ACC112 (cell line): ENCODE measurements around the gene PSMC6.
"Not testable (repeated sequence)": the region's sequence is repeated elsewhere in the genome, so short reads cannot be mapped to it uniquely, and the experiment has no call there.

Source experiments
- H2AFZ ChIP-seq: fragments of 200-600 bp; sonication (generic); one replicate; pipeline ENCODE4 v1.6.0; 2017; ENCODE audit warnings: antibody characterized with exemption, low read length; ENCODE audit not compliant: unreplicated experiment
- H3K27ac ChIP-seq: fragments of 200-600 bp; sonication (generic); 2 replicates; pipeline ENCODE4 v1.5.1; 2014; ENCODE audit warnings: low read depth, mild to moderate bottlenecking, antibody characterized with exemption, low read length, moderate library complexity
- H3K27me3 ChIP-seq: fragments of 200-600 bp; sonication (generic); 2 replicates; pipeline ENCODE4 v1.6.1; 2014; ENCODE audit warnings: mild to moderate bottlenecking, antibody characterized with exemption, low read length, moderate library complexity, mixed read lengths; ENCODE audit not compliant: insufficient read depth
- H3K36me3 ChIP-seq: fragments of 200-600 bp; sonication (generic); 2 replicates; pipeline ENCODE4 v1.6.1; 2016; ENCODE audit warnings: mild to moderate bottlenecking, antibody characterized with exemption, low read length, moderate library complexity, mixed read lengths; ENCODE audit not compliant: insufficient read depth
- H3K4me1 ChIP-seq: fragments of 200-600 bp; sonication (generic); one replicate; pipeline ENCODE4 v1.6.1; 2016; ENCODE audit warnings: low read length, mixed read lengths; ENCODE audit not compliant: insufficient read depth, unreplicated experiment, control insufficient read depth
- H3K4me3 ChIP-seq: fragments of 200-600 bp; sonication (generic); 2 replicates; pipeline ENCODE4 v1.5.1; 2014; ENCODE audit warnings: mild to moderate bottlenecking, low read depth, low read length
- H3K79me2 ChIP-seq: fragments of 200-600 bp; sonication (generic); one replicate; pipeline ENCODE4 v1.6.0; 2016; ENCODE audit warnings: low read length; ENCODE audit not compliant: control insufficient read depth, unreplicated experiment, insufficient read depth

The PSMC6 gene

GRCh38 chr14:52716155-52716554 lies 9.2 kb downstream of the PSMC6 start:
- Histone ChIP-seq H3K27me3 (no peaks in the 10 kb centered on the region), H3K27ac (no peak overlapping the region), H3K4me1 (peaks cover 11% of the 10 kb centered on the region), H3K4me3 (no peak overlapping the region), H2AFZ (no peak overlapping the region), H3K79me2 (peaks cover 19% of the 10 kb centered on the region), H3K36me3 (peaks cover 72% of the 10 kb centered on the region)

GRCh38 chr14:52723514-52724359 lies 16.7 kb downstream of the PSMC6 start:
- H3K4me3 ChIP-seq: no peak overlapping the region
- no peaks in the 10 kb centered on the region for H3K4me1 ChIP-seq
- peaks cover 3% of the 10 kb centered on the region for H3K79me2 ChIP-seq
- peaks cover 71% of the 10 kb centered on the region for H3K36me3 ChIP-seq
- no peak overlapping the region for H2AFZ ChIP-seq
- no peaks in the 10 kb centered on the region for H3K27me3 ChIP-seq
- no peak overlapping the region for H3K27ac ChIP-seq

DNA sequence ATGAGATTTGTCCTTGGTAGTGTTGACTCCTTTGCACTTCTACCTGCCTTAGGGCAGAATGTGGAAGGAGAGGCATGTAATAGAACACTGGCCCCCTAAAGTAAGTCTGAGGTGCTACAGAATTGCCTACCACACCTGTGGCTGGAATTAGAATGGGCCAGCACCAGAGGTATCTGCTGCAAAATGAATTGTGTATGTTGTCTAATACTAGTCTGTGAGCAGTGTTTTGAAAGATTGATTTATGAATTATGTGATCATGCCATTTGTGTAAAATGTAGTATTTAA lies 17.3 kb downstream of the PSMC6 start:
- Histone ChIP-seq H3K79me2 (peaks cover 3% of the 10 kb centered on the region), H3K4me3 (no peak overlapping the region), H3K4me1 (no peaks in the 10 kb centered on the region), H3K36me3 (peaks cover 67% of the 10 kb centered on the region), H3K27ac (no peak overlapping the region), H3K27me3 (no peaks in the 10 kb centered on the region), H2AFZ (no peak overlapping the region)

DNA sequence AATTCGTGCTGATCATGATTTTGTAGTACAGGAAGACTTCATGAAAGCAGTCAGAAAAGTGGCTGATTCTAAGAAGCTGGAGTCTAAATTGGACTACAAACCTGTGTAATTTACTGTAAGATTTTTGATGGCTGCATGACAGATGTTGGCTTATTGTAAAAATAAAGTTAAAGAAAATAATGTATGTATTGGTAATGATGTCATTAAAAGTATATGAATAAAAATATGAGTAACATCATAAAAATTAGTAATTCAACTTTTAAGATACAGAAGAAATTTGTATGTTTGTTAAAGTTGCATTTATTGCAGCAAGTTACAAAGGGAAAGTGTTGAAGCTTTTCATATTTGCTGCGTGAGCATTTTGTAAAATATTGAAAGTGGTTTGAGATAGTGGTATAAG lies 20.5 kb downstream of the PSMC6 start:
- not testable (repeated sequence) for H3K4me3 ChIP-seq, H3K27ac ChIP-seq, H2AFZ ChIP-seq, H3K4me1 ChIP-seq, H3K27me3 ChIP-seq
- H3K79me2 ChIP-seq: peaks cover 23% of the 10 kb centered on the region
- peaks cover 42% of the 10 kb centered on the region for H3K36me3 ChIP-seq

DNA sequence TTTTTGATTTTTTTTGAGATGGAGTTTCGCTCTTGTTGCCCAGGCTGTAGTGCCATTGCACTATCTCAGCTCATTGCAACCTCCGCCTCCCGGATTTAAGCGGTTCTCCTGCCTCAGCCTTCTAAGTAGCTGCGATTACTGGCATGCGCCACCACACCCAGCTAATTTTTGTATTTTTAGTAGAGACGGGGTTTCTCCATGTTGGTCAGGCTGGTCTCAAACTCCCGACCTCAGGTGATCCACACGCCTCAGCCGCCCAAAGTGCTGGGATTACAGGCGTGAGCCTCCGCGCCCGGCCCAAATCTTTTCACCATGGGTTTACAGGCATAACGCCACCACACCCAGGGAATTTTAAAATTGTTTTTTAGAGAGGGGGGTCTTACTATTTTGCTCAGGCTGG lies 22.0 kb downstream of the PSMC6 start:
- H3K27me3 ChIP-seq, H3K4me3 ChIP-seq, H3K4me1 ChIP-seq, H2AFZ ChIP-seq: not testable (repeated sequence)
- Histone ChIP-seq H3K27ac (peak overlapping the region; percentile 73), H3K79me2 (peaks cover 31% of the 10 kb centered on the region), H3K36me3 (peaks cover 33% of the 10 kb centered on the region)

DNA sequence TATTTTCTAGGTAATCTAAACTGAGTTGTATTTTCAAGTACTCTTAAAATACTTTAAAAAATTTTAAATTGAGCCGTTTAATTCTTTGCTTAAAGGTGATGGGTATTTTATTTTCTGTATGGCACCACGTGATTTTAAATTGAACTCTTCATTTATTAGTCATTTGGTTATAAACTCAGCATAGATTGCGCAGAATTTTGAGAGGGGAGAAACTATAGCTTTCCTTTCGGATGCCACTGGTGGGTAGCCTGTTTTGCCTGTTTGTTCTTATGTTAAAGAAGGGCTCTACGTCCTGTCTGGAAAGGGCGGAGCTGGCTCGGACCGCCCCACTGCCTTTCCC lies 22.6 kb downstream of the PSMC6 start:
- Histone ChIP-seq H3K4me1 (no peaks in the 10 kb centered on the region), H3K4me3 (peak overlapping the region; percentile 97), H3K27ac (peak overlapping the region; percentile 73), H2AFZ (peak overlapping the region; percentile 21), H3K27me3 (no peaks in the 10 kb centered on the region), H3K36me3 (peaks cover 34% of the 10 kb centered on the region), H3K79me2 (peaks cover 31% of the 10 kb centered on the region)

GRCh38 chr14:52729925-52730708 lies 23.1 kb downstream of the PSMC6 start, which contains the start of gene STYX:
TSS of gene STYX (plus strand) at chr14:52730166. CDS start at chr14:52730475, 309 bp downstream.
- no peaks in the 10 kb centered on the region for H3K4me1 ChIP-seq
- peak within 1 kb of the TSS; percentile 74 for H2AFZ ChIP-seq
- H3K79me2 ChIP-seq: peaks cover 33% of the 10 kb centered on the region
- peak within 1 kb of the TSS; percentile 73 for H3K27ac ChIP-seq
- peaks cover 33% of the 10 kb centered on the region for H3K36me3 ChIP-seq
- H3K4me3 ChIP-seq: peak within 1 kb of the TSS; percentile 97
- H3K27me3 ChIP-seq: no peaks in the 10 kb centered on the region

DNA sequence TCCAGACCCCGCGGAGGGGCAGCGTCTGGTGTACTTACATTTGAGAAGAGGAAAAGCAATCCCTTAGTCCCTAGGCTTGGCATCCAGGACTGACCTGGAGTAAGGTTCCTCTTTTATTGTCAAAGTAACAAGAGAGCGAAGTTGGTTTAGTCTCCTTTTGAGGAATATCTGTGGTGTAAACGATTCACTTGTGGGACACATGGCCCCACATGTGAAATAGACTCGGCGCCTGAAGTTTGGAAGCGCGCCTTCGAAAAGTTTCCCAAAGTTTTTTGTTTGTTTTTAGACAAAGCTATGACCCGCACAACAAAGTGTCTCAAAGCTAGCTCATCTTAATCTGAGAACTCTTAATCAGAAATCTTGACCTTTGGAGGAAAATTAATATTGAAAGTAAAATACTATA lies 23.7 kb downstream of the PSMC6 start:
- no peaks in the 10 kb centered on the region for H3K27me3 ChIP-seq
- peak overlapping the region; percentile 25; the same call in 1 of the 2 replicates for H3K27ac ChIP-seq
- H3K4me1 ChIP-seq: no peaks in the 10 kb centered on the region
- H3K36me3 ChIP-seq: peaks cover 27% of the 10 kb centered on the region
- H3K79me2 ChIP-seq: peaks cover 38% of the 10 kb centered on the region
- H3K4me3 ChIP-seq: peak overlapping the region; percentile 97
- peak overlapping the region; percentile 74 for H2AFZ ChIP-seq

DNA sequence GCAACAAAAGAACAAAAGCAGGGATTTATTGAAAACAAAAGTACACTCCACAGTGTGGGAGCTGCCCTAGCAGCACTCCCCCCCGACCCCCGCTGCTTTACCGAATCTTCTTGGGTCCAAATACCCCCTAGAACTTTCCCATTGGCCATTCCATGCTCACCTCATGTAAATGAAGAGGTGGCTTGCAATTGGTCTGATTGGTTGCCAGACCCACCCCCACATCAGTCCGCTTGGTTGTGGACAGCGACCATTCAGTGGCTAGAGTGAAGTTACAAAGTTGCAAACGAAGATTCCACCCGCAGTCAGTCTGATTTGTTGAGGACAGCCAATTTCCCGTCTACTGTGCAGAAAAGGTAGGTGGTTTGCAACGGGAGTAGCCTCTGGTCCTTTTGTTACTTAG lies 26.8 kb downstream of the PSMC6 start:
- no peak overlapping the region for H3K27ac ChIP-seq
- peaks cover 62% of the 10 kb centered on the region for H3K79me2 ChIP-seq
- no peaks in the 10 kb centered on the region for H3K27me3 ChIP-seq
- H3K4me1 ChIP-seq: peaks cover 6% of the 10 kb centered on the region
- no peak overlapping the region for H2AFZ ChIP-seq
- H3K36me3 ChIP-seq: peaks cover 12% of the 10 kb centered on the region
- no peak overlapping the region for H3K4me3 ChIP-seq

- Histone ChIP-seq H3K27ac (no peak overlapping the region), H2AFZ (no peak overlapping the region), H3K4me3 (no peak overlapping the region), H3K79me2 (peaks cover 57% of the 10 kb centered on the region), H3K4me1 (peaks cover 6% of the 10 kb centered on the region), H3K27me3 (no peaks in the 10 kb centered on the region), H3K36me3 (peaks cover 12% of the 10 kb centered on the region; the same call in 1 of the 2 replicates)
Observed at GRCh38 chr14:52735921-52736489, 29.0 kb downstream of the PSMC6 start.
